Measurements from ENCODE around the gene TACC3.

- TF ChIP-seq CTCF (IDR thresholded peaks at IDR 0.05; ENCODE audit: low read length) (no peak), EZH2phosphoT487 (IDR thresholded peaks at IDR 0.05; ENCODE audit: low read length) (no peak), EZH2 (optimal IDR thresholded peaks at IDR 0.05; ENCODE audit: low read depth, low read length) (no peak)
Observed at GRCh38 chr4:1722551-1723118, 1.3 kb downstream of the TACC3 start.
